Hypothalamus (tissue), 51 donors: ENCODE measurements around the gene TBR1.
A peak's percentile ranks its signal among the peaks of the same experiment; 100 is the strongest.

Experiments used
- DNase-seq, 51 donors: peaks; one replicate each; lab custom pipeline; 2025; lab: John Stamatoyannopoulos, UW

Gene TBR1

DNA sequence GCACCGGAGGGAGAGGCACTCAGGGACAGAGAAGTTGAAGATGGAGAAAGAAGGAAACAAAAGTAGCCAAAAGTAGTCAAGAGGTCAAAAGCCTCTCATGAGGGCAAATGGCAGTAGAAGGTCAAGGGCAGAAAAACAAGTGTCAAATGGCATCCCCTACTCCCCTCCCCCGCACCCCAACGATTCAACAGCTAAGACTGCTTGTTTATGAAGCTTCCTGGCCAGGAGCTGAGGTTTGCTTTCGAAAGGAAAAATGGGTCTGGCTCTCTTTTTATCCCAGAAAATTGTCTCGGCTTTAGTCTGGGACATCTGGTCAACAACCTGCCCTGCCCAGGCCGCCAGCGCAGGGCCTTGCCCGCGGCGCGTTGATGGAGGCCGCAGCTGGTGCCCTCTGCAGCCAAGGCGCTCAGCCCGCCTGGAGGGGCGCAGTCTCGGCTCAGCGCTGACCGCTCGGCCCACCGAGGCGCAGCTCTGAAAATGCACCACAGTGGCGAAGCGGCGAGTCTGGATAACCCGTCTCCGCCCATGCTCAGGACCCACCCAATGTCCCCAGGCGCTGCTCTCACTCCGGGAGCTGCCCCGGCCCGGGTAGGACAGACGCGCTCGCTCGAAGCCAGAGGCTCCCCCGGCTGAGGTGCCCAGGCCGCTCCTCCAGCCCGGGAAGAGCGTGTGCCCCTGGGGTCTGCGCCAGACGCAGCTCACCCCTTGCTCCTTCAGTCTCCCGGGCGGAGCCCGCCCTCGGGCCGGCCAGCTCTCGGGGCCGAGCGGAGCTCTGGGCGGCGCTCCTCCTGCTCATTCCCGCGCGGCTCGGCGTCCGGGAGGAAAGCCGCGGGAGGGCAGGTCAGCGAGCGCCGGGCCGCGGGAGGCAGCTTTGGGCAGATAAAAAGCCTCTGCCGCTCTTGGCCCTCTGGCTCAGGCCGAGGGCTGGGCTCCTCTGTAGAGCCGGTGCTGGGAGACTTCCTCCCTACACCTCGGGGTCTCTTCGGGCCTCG is 1.8 kb upstream of the TBR1 start:
- DNase-seq: peak in 5 of 51 donors; percentile 21 to 51 (median 38)

DNA sequence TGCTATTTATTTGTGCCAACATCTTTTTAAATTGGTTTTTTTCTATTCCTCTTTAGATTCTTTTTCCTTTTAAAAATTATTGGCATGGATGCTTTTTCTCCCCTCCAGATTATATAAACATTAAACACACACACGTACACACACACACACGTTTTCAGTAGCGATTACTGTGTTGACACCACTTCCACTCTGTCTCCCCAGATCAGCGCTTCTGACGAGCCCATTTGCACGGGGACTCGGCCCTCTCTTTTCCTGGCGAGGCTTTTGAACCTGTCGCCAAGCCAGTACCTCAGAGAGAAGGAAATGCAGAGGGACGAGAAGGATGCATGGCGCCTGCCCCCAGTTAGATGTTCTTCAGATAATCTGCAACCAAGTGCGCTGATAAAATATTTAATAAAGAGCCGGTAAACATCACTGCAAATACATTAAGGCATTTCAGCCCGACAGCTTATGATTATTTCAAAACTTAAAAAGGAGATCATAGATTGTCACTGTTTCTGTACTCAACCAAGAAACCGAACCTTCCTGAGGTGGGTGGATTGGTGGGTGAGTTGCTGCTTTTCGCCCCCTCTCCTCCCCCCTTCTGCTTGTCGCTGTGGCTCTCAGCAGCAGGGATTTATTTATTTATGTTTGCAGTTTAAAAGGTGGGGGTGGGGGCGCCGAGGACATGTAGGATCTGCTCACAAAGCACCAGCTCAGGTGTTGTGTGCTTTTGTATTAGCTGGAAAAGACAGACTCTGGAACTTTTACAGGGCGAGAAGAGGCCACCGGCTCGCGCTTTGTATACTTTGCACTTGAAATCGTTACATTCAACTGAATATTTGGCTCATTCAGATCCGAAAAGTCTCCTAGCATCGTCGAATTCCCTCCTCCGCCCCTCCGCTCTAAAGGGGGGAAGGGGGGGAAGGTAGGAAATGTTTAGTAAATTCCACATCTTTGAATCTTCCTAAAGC is 787 bp upstream of the TBR1 start:
- no peak for DNase-seq

DNA sequence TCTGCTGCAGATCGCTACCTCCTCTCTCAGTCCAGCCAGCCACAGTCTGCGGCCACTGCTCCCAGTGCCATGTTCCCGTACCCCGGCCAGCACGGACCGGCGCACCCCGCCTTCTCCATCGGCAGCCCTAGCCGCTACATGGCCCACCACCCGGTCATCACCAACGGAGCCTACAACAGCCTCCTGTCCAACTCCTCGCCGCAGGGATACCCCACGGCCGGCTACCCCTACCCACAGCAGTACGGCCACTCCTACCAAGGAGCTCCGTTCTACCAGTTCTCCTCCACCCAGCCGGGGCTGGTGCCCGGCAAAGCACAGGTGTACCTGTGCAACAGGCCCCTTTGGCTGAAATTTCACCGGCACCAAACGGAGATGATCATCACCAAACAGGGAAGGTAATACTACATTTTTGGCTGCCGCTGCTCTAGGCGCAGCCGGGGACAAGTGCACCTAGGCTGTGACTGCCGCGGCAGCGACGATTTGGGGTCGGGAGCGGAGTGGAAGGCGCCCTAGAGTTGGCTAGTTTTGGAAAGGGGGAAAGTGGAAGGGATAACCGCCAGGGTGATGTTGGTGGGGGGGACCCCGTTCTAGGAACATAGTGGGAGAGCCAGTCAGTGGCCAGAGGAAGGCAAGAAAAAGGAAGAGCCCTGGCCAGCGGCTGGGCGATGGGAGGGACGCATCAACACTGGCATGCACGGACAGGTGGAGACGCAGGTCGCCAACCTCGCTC is 776 bp downstream of the TBR1 start:
- DNase-seq: no peak

DNA sequence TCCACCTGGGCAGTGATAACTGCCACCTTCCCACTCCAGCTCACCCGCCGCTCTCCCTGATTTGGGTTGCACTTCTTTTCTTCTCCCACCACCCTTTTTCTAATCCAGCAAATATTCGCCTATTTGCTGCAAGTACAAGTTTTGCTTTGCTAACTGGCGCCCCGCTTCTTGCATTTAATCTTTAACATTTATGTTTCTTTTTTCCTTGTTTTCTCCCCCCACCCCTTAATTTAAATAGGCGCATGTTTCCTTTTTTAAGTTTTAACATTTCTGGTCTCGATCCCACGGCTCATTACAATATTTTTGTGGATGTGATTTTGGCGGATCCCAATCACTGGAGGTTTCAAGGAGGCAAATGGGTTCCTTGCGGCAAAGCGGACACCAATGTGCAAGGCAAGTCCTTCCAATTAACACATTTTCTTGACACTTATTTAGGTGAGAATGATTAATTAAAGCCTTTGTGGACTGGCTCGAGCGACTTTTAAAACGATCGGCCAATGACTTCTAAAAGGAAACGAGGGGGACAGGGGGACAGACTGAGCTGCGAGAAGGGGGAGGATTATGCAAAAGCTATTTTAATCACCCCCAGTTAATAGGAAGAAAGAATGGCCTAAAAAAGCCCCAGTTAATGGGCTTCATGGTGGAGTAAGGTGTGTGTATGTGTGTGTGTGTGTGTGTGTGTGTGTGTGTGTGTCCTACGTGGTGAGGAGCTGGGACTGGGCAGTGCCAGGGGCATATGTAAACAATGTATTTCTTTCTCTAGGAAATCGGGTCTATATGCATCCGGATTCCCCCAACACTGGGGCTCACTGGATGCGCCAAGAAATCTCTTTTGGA is 1.6 kb downstream of the TBR1 start:
- DNase-seq: no peak

DNA sequence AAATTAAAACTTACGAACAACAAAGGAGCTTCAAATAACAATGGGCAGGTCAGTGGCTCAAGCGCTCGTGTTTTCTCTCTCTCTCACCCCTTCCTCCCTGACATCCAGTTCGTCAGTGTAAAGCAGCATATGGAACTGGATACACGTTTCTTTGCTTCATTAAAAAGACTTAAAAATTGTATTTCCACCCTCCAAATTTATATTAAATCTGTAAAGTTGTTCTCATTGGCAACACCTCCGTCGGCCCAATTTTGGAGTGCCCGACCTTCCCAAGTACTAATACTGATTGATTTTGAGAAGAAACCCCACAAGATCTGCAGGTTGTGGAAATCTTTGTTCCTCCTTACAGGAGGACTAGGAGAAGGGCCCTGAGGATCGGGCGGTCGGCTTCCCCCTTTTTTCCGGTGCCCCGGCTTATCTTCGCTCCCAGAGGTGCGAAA is 2.2 kb downstream of the TBR1 start:
- DNase-seq: no peak

DNA sequence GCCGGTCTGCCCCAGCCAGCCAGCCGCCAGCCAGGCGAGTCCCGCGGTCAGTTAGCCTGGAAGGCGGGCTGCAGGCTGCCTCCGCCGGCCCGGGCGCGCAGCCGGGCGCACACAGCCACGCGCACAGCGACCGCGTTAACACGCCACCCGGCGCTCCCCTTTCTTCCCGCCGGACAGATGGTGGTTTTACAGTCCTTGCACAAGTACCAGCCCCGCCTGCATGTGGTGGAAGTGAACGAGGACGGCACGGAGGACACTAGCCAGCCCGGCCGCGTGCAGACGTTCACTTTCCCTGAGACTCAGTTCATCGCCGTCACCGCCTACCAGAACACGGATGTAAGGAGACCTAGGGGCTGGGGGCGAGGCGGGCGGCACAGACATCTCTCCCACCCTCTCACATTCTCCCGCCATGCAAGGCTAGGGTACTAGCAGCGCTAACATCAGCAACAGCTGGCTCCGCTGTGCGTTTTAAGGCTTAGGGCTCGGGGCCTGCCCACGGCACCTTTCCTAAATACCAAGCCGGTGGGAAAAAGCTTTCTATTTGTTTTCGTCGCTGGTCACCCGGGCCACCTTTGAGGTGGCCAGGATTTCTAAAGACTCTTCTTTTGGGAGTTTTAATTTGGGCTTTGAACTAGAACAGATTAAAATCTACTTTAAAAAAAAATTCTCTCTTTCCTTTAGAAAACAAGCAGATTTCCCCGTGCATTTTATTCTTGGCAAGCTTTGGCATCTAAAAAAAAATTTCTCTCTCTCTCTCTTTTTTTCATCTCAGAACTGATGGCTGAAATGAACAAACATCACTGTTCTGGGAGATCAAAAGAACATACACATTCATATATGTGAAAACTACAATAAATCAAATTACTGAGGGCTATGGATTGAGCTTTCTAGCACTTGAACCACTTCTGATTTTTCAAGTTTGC is 2.9 kb downstream of the TBR1 start:
- no peak for DNase-seq

- no peak for DNase-seq
These were observed 3.6 kb downstream of the TBR1 start for GRCh38 chr2:161419638-161420190.

- DNase-seq: no peak
These were observed 4.4 kb downstream of the TBR1 start for GRCh38 chr2:161420406-161421074.

GRCh38 chr2:161421686-161422085 is 5.6 kb downstream of the TBR1 start:
- no peak for DNase-seq

DNA sequence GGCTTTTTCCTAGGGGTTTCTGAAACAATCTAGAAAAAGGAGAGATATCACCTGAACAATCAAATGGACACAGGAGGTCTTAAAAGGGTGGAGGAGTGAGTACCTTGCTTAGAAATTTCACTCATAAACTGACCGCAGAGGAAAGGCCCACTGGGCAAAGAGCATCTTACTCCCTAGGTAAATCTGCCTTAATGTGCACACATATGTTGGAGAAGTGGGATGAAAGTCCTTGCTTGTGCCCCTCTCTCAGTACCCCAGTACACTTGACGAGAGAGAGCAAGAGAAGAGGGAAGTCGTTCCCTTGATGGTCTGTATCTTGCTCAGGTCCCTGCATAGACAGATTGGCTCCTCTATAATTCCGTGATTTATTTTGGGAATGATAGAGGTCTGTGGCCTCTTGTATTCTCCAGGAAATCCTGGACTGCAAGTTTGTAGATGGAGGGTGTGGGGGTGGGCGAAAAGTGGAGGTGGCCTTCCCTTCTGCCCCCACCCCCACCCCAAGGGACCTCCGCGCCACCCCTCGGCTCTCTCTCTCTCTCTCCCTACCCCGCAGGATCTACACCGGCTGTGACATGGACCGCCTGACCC is 6.8 kb downstream of the TBR1 start:
- no peak for DNase-seq

- no peak for DNase-seq
These were observed 7.6 kb downstream of the TBR1 start for GRCh38 chr2:161423421-161424393.

DNA sequence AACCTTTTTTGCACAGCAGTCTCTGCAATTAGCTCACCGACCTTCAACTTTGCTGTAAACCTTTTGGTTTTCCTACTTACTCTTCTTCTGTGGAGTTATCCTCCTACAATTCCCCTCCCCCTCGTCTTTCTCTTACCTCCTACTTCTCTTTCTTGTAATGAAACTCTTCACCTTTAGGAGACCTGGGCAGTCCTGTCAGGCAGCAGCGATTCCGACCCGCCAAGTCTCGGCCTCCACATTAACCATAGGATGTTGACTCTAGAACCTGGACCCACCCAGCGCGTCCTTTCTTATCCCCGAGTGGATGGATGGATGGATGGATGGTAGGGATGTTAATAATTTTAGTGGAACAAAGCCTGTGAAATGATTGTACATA is 8.3 kb downstream of the TBR1 start:
- DNase-seq: no peak

DNA sequence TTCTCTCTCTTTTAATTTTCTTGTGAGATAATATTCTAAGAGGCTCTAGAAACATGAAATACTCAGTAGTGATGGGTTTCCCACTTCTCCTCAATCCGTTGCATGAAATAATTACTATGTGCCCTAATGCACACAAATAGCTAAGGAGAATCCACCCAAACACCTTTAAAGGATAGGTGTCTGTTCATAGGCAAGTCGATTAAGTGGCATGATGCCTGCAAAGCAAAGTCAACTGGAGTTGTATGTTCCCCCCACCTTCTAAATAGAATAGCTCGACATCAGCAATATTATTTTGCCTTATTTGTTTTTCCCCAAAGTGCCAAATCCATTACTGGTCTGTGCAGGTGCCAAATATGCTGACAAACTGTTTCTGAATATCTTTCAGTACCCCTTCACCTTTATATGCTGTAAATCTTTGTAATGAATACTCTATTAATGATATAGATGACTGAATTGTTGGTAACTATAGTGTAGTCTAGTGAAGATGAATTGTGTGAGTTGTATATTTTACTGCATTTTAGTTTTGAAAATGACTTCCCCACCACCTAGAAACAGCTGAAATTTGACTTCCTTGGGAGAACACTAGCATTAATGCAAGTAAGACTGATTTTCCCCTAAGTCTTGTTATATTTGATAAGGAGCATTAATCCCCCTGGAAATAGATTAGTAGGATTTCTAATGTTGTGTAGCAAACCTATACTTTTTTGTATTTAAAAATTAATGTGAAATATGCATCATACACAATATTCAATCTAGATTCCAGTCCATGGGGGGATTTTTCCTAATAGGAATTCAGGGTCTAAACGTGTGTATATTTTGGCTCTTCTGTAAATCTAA is 9.0 kb downstream of the TBR1 start:
- no peak for DNase-seq

DNA sequence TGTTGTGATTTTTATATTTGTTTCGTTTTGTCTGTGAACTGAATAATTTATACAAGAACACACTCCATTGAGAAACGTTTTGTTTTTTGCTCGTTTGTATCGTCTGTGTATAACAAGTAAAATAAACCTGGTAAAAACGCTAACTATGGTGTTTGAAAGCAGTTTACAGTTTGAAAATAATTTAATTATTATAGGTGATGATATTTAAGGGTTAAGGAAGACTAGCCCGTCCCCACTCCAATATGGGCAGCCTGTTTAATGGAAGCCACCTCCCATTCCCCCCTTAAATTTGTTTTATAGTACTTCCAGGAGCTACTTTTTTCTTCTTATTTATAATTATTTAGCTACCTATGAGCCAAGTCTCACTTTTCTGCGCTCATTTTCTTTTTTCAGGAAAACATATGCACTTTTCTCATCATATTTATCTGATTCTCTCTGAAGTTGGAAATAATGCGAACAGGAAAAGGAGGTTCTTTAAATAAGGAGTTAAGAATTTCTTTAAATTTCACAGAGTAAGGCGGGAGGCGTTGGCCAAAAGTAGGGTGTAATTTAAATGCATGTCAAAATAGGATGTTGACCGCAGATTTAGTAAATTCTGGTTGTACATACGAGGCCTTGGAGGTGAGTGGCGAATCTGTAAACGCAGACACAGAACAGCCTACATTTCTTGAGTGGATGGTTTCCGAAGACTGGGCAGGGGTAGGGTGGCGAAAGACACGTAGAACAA is 9.8 kb downstream of the TBR1 start:
- no peak for DNase-seq
